ENCODE data around the gene EEFSEC.

DNA sequence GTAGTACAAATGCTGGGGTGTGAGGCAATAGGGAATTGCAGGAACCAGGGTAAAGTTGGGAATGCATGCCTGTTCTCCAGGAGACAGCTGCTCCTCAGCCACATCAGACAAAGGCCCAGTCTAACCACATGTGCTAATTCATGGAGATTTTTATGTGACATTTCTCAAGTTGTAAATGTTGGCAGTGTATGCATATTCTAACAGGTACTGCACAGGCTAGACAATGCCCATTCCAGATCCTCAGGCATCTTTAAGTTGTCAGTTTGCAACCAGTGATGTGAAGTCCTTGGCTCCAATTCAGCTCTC lies 84.9 kb downstream of the EEFSEC start:
- TF ChIP-seq, protein P1, sequence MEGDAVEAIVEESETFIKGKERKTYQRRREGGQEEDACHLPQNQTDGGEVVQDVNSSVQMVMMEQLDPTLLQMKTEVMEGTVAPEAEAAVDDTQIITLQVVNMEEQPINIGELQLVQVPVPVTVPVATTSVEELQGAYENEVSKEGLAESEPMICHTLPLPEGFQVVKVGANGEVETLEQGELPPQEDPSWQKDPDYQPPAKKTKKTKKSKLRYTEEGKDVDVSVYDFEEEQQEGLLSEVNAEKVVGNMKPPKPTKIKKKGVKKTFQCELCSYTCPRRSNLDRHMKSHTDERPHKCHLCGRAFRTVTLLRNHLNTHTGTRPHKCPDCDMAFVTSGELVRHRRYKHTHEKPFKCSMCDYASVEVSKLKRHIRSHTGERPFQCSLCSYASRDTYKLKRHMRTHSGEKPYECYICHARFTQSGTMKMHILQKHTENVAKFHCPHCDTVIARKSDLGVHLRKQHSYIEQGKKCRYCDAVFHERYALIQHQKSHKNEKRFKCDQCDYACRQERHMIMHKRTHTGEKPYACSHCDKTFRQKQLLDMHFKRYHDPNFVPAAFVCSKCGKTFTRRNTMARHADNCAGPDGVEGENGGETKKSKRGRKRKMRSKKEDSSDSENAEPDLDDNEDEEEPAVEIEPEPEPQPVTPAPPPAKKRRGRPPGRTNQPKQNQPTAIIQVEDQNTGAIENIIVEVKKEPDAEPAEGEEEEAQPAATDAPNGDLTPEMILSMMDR (IDR thresholded peaks at IDR 0.05): no peak
- TF ChIP-seq POLR2A (IDR thresholded peaks at IDR 0.05) (no peak), EP300 (IDR thresholded peaks at IDR 0.05) (no peak)
